A549 (cell line): ENCODE measurements around the gene PHOX2A. TPM values are rescaled to one million over a fixed set of nuclear protein-coding genes. Genes with fewer than 3 reads are reported as not detected.

Experiments
- ATAC-seq, 2 experiments: fragments of 200-7000 bp in 1 of 2; fragments of >200 bp in 1 of 2; cut with Nextera tagmentation in 1 of 2; cut with Tn5 transposase in 1 of 2; 3 replicates each; pipeline versions ENCODE4 v1.8.0 to v1.9.1; 2018 to 2020; ENCODE audit warnings: mild to moderate bottlenecking in 1 of 2, moderate library complexity in 1 of 2
- CTCF ChIA-PET: fragments of 300-600 bp; sonication (Branson Sonifier 250); formaldehyde crosslinking; extraction: SDS; loops from one replicate; lab custom pipeline; 2021; ENCODE audit warnings: antibody characterized with exemption, inconsistent platforms; lab: Yijun Ruan, JAX
- POLR2A ChIA-PET: fragments of 350-600 bp; formaldehyde crosslinking; extraction: SDS; loops from one replicate; lab custom pipeline; 2021; ENCODE audit warnings: antibody characterized with exemption, inconsistent platforms; lab: Yijun Ruan, JAX
- DNase-seq, 2 experiments: peaks; one replicate each; pipeline versions ENCODE4 v3.0.0 to v3.0.0-alpha.2; 2011 to 2016; ENCODE audit warnings: low read depth in 1 of 2, low spot score in 1 of 2
- FAIRE-seq: peaks from 2 replicates; lab custom pipeline; 2011; peaks lifted over from hg19 to GRCh38; lab: Jason Lieb, UNC
- H3K27ac ChIP-seq, 2 experiments: fragments of >200 bp; sonication (Bioruptor Twin); formaldehyde crosslinking; 3 replicates each; pipeline ENCODE4 v1.5.1; 2016 to 2017
- H3K4me1 ChIP-seq: fragments of >200 bp; sonication (Bioruptor Twin); formaldehyde crosslinking; 3 replicates; pipeline ENCODE4 v1.6.1; 2016
- H3K4me2 ChIP-seq: fragments of >200 bp; sonication (Bioruptor Twin); formaldehyde crosslinking; 3 replicates; pipeline ENCODE4 v1.6.1; 2016
- H3K4me3 ChIP-seq: fragments of >200 bp; sonication (Bioruptor Twin); formaldehyde crosslinking; 3 replicates; pipeline ENCODE4 v1.5.1; 2016
- H3K9me3 ChIP-seq: fragments of >200 bp; sonication (Bioruptor Twin); formaldehyde crosslinking; 3 replicates; pipeline ENCODE4 v1.6.1; 2016
- BHLHE40 ChIP-seq: IDR thresholded peaks from 2 replicates; pipeline ENCODE4 v1.6.1; 2012; ENCODE audit warnings: low read depth, low read length, inconsistent platforms
- CBX2 ChIP-seq: fragments of 200-600 bp; sonication (generic); IDR thresholded peaks from 2 replicates; pipeline ENCODE4 v1.6.1; 2016; ENCODE audit warnings: low read depth, mild to moderate bottlenecking, borderline replicate concordance
- CEBPB ChIP-seq, 2 experiments: fragments of >200 bp in 1 of 2; sonication (Bioruptor Twin) in 1 of 2; formaldehyde crosslinking in 1 of 2; IDR thresholded peaks; 2 replicates each; pipeline ENCODE4 v1.6.1; 2012 to 2016
- FOSL2 ChIP-seq, 2 experiments: fragments of 450-650 bp in 1 of 2; fragments of >200 bp in 1 of 2; sonication (Bioruptor Twin) in 1 of 2; formaldehyde crosslinking; IDR thresholded peaks; 2 replicates each; pipeline versions ENCODE4 v1.5.0 to v1.6.1; 2016 to 2020; ENCODE audit warnings: mild to moderate bottlenecking in 1 of 2, moderate library complexity in 1 of 2
- HDAC2 ChIP-seq: fragments of 200-600 bp; sonication (generic); IDR thresholded peaks from 2 replicates; pipeline ENCODE4 v1.6.1; 2016
- NFE2L2 ChIP-seq: fragments of 150-350 bp; conservative IDR thresholded peaks from 2 replicates; pipeline ENCODE4 v1.6.1; 2014; ENCODE audit warnings: low read length
- POLR2AphosphoS2 ChIP-seq: conservative IDR thresholded peaks from 2 replicates; pipeline ENCODE4 v1.6.1; 2012; ENCODE audit warnings: low read length, improper control_type of control experiment, inconsistent platforms
- RCOR1 ChIP-seq: fragments of 150-350 bp; IDR thresholded peaks from 2 replicates; pipeline ENCODE4 v1.6.1; 2014; ENCODE audit warnings: antibody characterized with exemption, low read length, low read depth
- SREBF2 ChIP-seq: fragments of 450-650 bp; IDR thresholded peaks from 2 replicates; pipeline ENCODE4 v1.6.1; 2014; ENCODE audit warnings: mild to moderate bottlenecking, moderate library complexity
- TFCP2L1 ChIP-seq: fragments of 250-450 bp; sonication (Bioruptor Pico); IDR thresholded peaks from 2 replicates; pipeline ENCODE4 v1.5.0; 2021; ENCODE audit warnings: mild to moderate bottlenecking
- WGBS: methylation state at CpG from one replicate; pipeline ENCODE4 v1.1.6; 2017; ENCODE audit errors: missing lambda C conversion rate; 5-methylcytosine and 5-hydroxymethylcytosine counted together
- polyA plus RNA-seq, 4 experiments: library from polyadenylated mRNA; depleted of rRNA in 3 of 4; stranded (reverse); fragments of >200 nt; fragmentation: RNase III in 1 of 4; extraction: RNeasy Plus Mini Kit Qiagen cat#74134 plus additional on column Dnase treatment in 1 of 4; gene quantifications; 2 replicates in 3 of 4; 3 replicates in 1 of 4; pipeline ENCODE4 v1.2.3, GENCODE V29; 2011 to 2017
- TF ChIP-seq, protein P1 (sequence below): IDR thresholded peaks from 2 replicates; pipeline ENCODE4 v1.6.1; 2012
- TF ChIP-seq, protein P2 (sequence below): fragments of >200 bp; sonication (Bioruptor Twin); formaldehyde crosslinking; IDR thresholded peaks from 2 replicates; pipeline ENCODE4 v1.6.1; 2016
- TF ChIP-seq, protein P3 (sequence below): fragments of 250-450 bp; sonication (Bioruptor Pico); IDR thresholded peaks from 2 replicates; pipeline ENCODE4 v1.5.0; 2020; ENCODE audit warnings: low read depth, mild to moderate bottlenecking, moderate library complexity
- TF ChIP-seq, protein P4 (sequence below): fragments of 250-450 bp; sonication (Bioruptor Pico); IDR thresholded peaks from 2 replicates; pipeline ENCODE4 v1.5.0; 2021; ENCODE audit warnings: mild to moderate bottlenecking, moderate library complexity, borderline replicate concordance

Gene PHOX2A
- polyA plus RNA-seq, 2 of the 4 experiments (the other 2 are of a cell fraction) = not detected

DNA sequence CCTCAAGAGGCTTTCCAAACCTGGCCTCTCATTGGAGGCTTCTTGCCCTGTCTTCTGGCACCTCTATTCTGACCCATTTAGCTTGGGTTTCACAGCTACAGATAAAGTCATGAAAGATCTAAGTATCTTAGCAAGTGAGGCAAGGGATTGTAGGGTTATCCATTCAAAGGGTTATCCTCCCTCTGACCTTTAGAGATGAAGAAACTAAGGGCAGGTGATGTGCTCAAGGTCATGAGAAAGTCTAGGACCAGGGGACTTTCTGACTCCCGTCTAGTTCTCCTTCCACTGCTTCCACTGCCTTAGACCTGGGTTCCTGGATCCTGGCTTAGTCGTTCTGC lies 7.2 kb downstream of the PHOX2A start:
- FAIRE-seq = no peak
- TF ChIP-seq TFCP2L1 = no peak
- no peak for TF ChIP-seq CEBPB (IDR thresholded peaks at IDR 0.05)
- CTCF ChIA-PET = interaction anchor here (1.0 to 5.9 kb wide), 17 partner anchors 9 to 248 kb away, joined by 3 to 83 read pairs (median 6); partner anchors contain the start of genes INPPL1 and TOMT

DNA sequence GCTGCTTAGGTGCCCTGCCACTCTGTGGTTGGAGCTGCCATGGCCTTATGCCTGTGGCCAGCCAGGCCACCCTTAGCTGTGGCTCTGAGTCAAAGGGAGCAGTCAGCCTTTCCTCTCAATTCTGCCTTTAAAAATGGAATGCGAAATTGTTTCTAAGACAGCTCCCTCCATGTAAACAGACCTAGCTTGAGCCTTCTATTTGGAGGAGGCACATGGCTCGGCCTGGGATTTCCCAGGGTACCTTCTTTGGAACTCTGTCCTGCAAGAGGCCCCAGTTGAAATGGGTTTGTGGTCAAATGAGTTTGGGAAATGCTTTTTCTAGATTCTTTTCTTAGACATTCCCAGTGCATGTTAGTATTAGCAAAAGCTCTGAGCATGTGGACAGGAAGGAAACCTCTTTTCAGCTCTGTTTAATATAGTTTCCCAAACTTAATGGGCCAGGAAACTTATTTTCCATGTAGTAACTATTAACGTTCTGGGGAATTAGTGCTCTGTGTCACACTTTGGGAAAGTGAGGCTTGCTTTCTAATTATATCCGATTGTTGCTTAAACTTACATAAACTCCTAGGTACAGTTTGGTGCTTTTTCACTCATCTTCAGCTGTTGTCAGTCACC lies 7.8 kb downstream of the PHOX2A start:
- Histone ChIP-seq H3K4me3 (no peak overlapping the region), H3K9me3 (no peaks in the 10 kb centered on the region), H3K4me2 (no peak overlapping the region), H3K27ac (no peak overlapping the region), H3K4me1 (peaks cover 12% of the 10 kb centered on the region)
- ATAC-seq (no peak), DNase-seq (no peak), FAIRE-seq (no peak)
- TF ChIP-seq POLR2AphosphoS2 = no peak
- no peak for TF ChIP-seq RCOR1
- ChIA-PET CTCF (interaction anchor here (1.0 to 5.9 kb wide), 14 partner anchors 10 to 247 kb away, joined by 3 to 83 read pairs (median 6); partner anchors contain the start of genes CLPB and INPPL1), POLR2A (interaction anchor here (0.5 to 2.0 kb wide), 3 partner anchors 10 to 174 kb away, joined by 3 to 6 read pairs (median 3); partner anchors contain the start of gene ANAPC15)
- WGBS = 75% methylated on average over 4 of the region's 4 CpGs

More for the DNA sequence above, 7.2 kb downstream of the PHOX2A start:
- Histone ChIP-seq H3K9me3 (no peaks in the 10 kb centered on the region), H3K4me2 (no peak overlapping the region), H3K4me3 (no peak overlapping the region), H3K4me1 (peaks cover 12% of the 10 kb centered on the region), H3K27ac (no peak overlapping the region)
- ATAC-seq (no peak), DNase-seq (no peak)
- POLR2A ChIA-PET = interaction anchor here (1.0 kb wide), 1 partner anchor 13 kb away, joined by 3 read pairs; no protein-coding TSS in a partner anchor
- WGBS = 79% methylated on average over 2 of the region's 2 CpGs

DNA sequence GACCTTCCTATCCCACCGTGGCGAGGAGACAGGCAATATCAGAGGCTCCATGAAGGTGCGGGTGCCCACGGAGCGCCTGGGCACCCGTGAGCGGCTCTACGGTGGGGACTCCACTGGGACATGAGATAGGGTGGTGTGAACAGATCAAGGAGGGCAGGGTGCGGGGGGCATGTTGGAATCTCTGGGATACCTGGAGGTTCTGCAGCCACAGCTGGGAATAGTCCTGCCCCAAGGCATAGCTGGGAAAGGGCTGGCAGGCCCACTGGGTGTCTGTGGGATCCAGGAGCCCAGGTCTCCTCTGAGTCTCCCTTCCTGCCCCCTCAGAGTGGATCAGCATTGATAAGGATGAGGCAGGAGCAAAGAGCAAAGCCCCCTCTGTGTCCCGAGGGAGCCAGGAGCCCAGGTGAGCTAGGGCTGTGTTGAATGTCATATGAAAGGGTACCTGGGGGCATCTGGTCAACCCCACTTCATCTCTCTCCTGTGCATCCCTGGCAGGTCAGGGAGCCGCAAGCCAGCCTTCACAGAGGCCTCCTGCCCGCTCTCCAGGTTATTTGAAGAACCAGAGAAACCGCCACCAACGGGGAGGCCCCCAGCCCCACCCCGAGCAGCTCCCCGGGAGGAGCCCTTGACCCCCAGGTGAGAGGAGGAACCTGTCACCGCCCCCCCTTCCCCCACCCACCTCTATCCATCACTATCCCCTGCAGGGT lies 8.5 kb downstream of the PHOX2A start:
- Histone ChIP-seq H3K4me3 (no peak overlapping the region), H3K4me1 (peaks cover 12% of the 10 kb centered on the region), H3K4me2 (no peak overlapping the region), H3K27ac (no peak overlapping the region), H3K9me3 (no peaks in the 10 kb centered on the region)
- FAIRE-seq (no peak), ATAC-seq (no peak), DNase-seq (no peak)
- WGBS = over 99% methylated on average over 15 of the region's 17 CpGs
- CTCF ChIA-PET = interaction anchor here (0.9 to 5.9 kb wide), 10 partner anchors 10 to 236 kb away, joined by 3 to 83 read pairs (median 6); partner anchors contain the start of genes CLPB and INPPL1
- no peak for TF ChIP-seq FOSL2 (IDR thresholded peaks at IDR 0.05)
- TF ChIP-seq FOSL2 (CRISPR knock-in tag; IDR thresholded peaks at IDR 0.05) = no peak
- TF ChIP-seq BHLHE40 = no peak
- TF ChIP-seq CEBPB (IDR thresholded peaks at IDR 0.05) = no peak
- TF ChIP-seq, protein P1, sequence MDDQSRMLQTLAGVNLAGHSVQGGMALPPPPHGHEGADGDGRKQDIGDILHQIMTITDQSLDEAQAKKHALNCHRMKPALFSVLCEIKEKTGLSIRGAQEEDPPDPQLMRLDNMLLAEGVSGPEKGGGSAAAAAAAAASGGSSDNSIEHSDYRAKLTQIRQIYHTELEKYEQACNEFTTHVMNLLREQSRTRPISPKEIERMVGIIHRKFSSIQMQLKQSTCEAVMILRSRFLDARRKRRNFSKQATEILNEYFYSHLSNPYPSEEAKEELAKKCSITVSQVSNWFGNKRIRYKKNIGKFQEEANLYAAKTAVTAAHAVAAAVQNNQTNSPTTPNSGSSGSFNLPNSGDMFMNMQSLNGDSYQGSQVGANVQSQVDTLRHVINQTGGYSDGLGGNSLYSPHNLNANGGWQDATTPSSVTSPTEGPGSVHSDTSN = no peak
- TF ChIP-seq CBX2 = no peak
- TF ChIP-seq RCOR1 = no peak
- no peak for TF ChIP-seq SREBF2
- TF ChIP-seq, protein P2, sequence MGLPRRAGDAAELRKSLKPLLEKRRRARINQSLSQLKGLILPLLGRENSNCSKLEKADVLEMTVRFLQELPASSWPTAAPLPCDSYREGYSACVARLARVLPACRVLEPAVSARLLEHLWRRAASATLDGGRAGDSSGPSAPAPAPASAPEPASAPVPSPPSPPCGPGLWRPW = no peak
- TF ChIP-seq HDAC2 = no peak
- TF ChIP-seq NFE2L2 = no peak
- TF ChIP-seq, protein P3, sequence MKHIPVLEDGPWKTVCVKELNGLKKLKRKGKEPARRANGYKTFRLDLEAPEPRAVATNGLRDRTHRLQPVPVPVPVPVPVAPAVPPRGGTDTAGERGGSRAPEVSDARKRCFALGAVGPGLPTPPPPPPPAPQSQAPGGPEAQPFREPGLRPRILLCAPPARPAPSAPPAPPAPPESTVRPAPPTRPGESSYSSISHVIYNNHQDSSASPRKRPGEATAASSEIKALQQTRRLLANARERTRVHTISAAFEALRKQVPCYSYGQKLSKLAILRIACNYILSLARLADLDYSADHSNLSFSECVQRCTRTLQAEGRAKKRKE (CRISPR knock-in tag) = no peak
- TF ChIP-seq, protein P4, sequence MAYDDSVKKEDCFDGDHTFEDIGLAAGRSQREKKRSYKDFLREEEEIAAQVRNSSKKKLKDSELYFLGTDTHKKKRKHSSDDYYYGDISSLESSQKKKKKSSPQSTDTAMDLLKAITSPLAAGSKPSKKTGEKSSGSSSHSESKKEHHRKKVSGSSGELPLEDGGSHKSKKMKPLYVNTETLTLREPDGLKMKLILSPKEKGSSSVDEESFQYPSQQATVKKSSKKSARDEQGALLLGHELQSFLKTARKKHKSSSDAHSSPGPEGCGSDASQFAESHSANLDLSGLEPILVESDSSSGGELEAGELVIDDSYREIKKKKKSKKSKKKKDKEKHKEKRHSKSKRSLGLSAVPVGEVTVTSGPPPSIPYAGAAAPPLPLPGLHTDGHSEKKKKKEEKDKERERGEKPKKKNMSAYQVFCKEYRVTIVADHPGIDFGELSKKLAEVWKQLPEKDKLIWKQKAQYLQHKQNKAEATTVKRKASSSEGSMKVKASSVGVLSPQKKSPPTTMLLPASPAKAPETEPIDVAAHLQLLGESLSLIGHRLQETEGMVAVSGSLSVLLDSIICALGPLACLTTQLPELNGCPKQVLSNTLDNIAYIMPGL (CRISPR knock-in tag) = no peak
- POLR2A ChIA-PET = interaction anchor here (0.6 to 2.0 kb wide), 3 partner anchors 9 to 522 kb away, joined by 3 to 6 read pairs (median 3); partner anchors contain the start of gene ANAPC15
